K562 (cell line): Measurements from ENCODE around the gene MYL12B. TPM values are rescaled to one million over a fixed set of nuclear protein-coding genes. Genes with fewer than 3 reads are reported as not detected.

Experiments used
- CBFB ChIP-seq: sonication (generic); formaldehyde crosslinking; IDR thresholded peaks from 2 replicates; pipeline ENCODE4 v1.4.0; 2020; ENCODE audit warnings: mild to moderate bottlenecking, missing genetic modification reagents
- DACH1 ChIP-seq: fragments of 450-650 bp; IDR thresholded peaks from 2 replicates; pipeline ENCODE4 v1.6.1; 2018; ENCODE audit not compliant: partially characterized antibody
- DNMT1 ChIP-seq: fragments of 450-650 bp; IDR thresholded peaks from 2 replicates; pipeline ENCODE4 v1.6.1; 2016; ENCODE audit warnings: antibody characterized with exemption, mild to moderate bottlenecking
- FOXK2 ChIP-seq, 2 experiments: fragments of 450-650 bp; IDR thresholded peaks in 1 of 2; conservative IDR thresholded peaks in 1 of 2; 2 replicates each; pipeline ENCODE4 v1.6.1; 2016; ENCODE audit warnings: low read depth in 2 of 2, mild to moderate bottlenecking in 1 of 2
- GATAD2A ChIP-seq: fragments of 450-650 bp; IDR thresholded peaks from 2 replicates; pipeline ENCODE4 v1.6.1; 2017
- HDAC2 ChIP-seq: fragments of 450-650 bp; IDR thresholded peaks from 2 replicates; pipeline ENCODE4 v1.6.1; 2016; ENCODE audit warnings: mild to moderate bottlenecking
- KLF10 ChIP-seq: fragments of 250-450 bp; sonication (Bioruptor Pico); IDR thresholded peaks from 2 replicates; pipeline ENCODE4 v1.6.1; 2021; ENCODE audit warnings: matching md5 sums
- LCOR ChIP-seq: sonication (generic); formaldehyde crosslinking; IDR thresholded peaks from 2 replicates; pipeline ENCODE4 v1.8.0; 2022; ENCODE audit warnings: mild to moderate bottlenecking, missing genetic modification reagents
- NFE2 ChIP-seq: IDR thresholded peaks from 2 replicates; pipeline ENCODE4 v1.6.1; 2014; ENCODE audit warnings: antibody characterized with exemption, low read depth
- NR4A1 ChIP-seq, 2 experiments: fragments of 250-450 bp in 1 of 2; fragments of 450-650 bp in 1 of 2; sonication (Bioruptor Pico) in 1 of 2; IDR thresholded peaks; 2 replicates each; pipeline versions ENCODE4 v1.4.0 to v1.6.1; 2016 to 2020; ENCODE audit warnings: mild to moderate bottlenecking in 2 of 2, missing compliant biosample characterization in 1 of 2, missing genetic modification characterization in 1 of 2, moderate library complexity in 1 of 2
- POLR3A ChIP-seq: IDR thresholded peaks from 2 replicates; pipeline ENCODE4 v1.6.1; 2011; ENCODE audit warnings: borderline replicate concordance, mild to moderate bottlenecking, moderate library complexity; ENCODE audit not compliant: insufficient read length, insufficient read depth; ENCODE audit errors: extremely low read depth
- SMAD3 ChIP-seq: fragments of 450-650 bp; formaldehyde crosslinking; conservative IDR thresholded peaks from 2 replicates; pipeline ENCODE4 v1.4.0; 2020; ENCODE audit warnings: mild to moderate bottlenecking
- ZNF121 ChIP-seq: sonication (generic); formaldehyde crosslinking; conservative IDR thresholded peaks from 2 replicates; pipeline ENCODE4 v1.8.0; 2022; ENCODE audit warnings: missing genetic modification reagents
- ZNF140 ChIP-seq: fragments of 250-450 bp; sonication (Bioruptor Pico); IDR thresholded peaks from 2 replicates; pipeline ENCODE4 v1.8.0; 2021; ENCODE audit warnings: moderate library complexity, mild to moderate bottlenecking, inconsistent platforms
- ZNF316 ChIP-seq: fragments of 450-650 bp; IDR thresholded peaks from 2 replicates; pipeline ENCODE4 v1.6.1; 2016
- ZNF507 ChIP-seq: conservative IDR thresholded peaks from 2 replicates; pipeline ENCODE4 v1.6.1; 2017; ENCODE audit warnings: missing genetic modification characterization, missing compliant biosample characterization
- ZNF695 ChIP-seq: fragments of 450-650 bp; formaldehyde crosslinking; IDR thresholded peaks from 2 replicates; pipeline ENCODE4 v1.4.0; 2020; ENCODE audit warnings: mild to moderate bottlenecking, moderate library complexity
- polyA plus RNA-seq, 8 experiments: library from polyadenylated mRNA; depleted of rRNA in 4 of 8; stranded (reverse) in 5 of 8; unstranded in 3 of 8; fragments of >200 nt; fragmentation: Nextera tagmentation in 2 of 8; fragmentation: Illumina TruSeq in 1 of 8; extraction: Ambion mirVana in 2 of 8; extraction: Trizol in 1 of 8; gene quantifications; 2 replicates each; pipeline versions ENCODE4 v1.2.1 to v1.2.3, GENCODE V29; 2011 to 2014; ENCODE audit warnings: inconsistent platforms in 1 of 8, missing spikeins in 1 of 8
- total RNA-seq, 7 experiments: library from RNA; depleted of rRNA in 6 of 7; stranded (reverse); fragments of >200 nt in 6 of 7; fragmentation: Illumina TruSeq in 2 of 7; extraction: Trizol in 2 of 7; gene quantifications; 2 replicates each; pipeline versions ENCODE4 v1.2.1 to v1.2.3, GENCODE V29; 2011 to 2021; ENCODE audit warnings: low replicate concordance in 1 of 7
- TF ChIP-seq, protein P1 (sequence below), 2 experiments: fragments of 200-800 bp in 1 of 2; sonication (Bioruptor generic) in 1 of 2; sonication (generic) in 1 of 2; formaldehyde crosslinking in 1 of 2; IDR thresholded peaks in 1 of 2; conservative IDR thresholded peaks in 1 of 2; 2 replicates each; pipeline versions ENCODE4 v1.5.0 to v1.6.1; 2016 to 2020; ENCODE audit warnings: missing compliant biosample characterization in 1 of 2, missing genetic modification characterization in 1 of 2, missing genetic modification reagents in 1 of 2
- TF ChIP-seq, protein P2 (sequence below): fragments of 450-650 bp; IDR thresholded peaks from 2 replicates; pipeline ENCODE4 v1.6.1; 2018; ENCODE audit warnings: mild to moderate bottlenecking, low read depth; ENCODE audit not compliant: partially characterized antibody
- TF ChIP-seq, protein P3 (sequence below): IDR thresholded peaks from 3 replicates; pipeline ENCODE4 v1.6.1; 2011; ENCODE audit warnings: borderline replicate concordance, mild to moderate bottlenecking, moderate library complexity; ENCODE audit not compliant: insufficient read length; ENCODE audit errors: extremely low read depth

The MYL12B gene
- total and polyA plus RNA-seq, 9 of the 15 experiments (the other 6 are each of a cell fraction or from before 2014, with no cell fraction given), result 220 to 995 (median 463) TPM

DNA sequence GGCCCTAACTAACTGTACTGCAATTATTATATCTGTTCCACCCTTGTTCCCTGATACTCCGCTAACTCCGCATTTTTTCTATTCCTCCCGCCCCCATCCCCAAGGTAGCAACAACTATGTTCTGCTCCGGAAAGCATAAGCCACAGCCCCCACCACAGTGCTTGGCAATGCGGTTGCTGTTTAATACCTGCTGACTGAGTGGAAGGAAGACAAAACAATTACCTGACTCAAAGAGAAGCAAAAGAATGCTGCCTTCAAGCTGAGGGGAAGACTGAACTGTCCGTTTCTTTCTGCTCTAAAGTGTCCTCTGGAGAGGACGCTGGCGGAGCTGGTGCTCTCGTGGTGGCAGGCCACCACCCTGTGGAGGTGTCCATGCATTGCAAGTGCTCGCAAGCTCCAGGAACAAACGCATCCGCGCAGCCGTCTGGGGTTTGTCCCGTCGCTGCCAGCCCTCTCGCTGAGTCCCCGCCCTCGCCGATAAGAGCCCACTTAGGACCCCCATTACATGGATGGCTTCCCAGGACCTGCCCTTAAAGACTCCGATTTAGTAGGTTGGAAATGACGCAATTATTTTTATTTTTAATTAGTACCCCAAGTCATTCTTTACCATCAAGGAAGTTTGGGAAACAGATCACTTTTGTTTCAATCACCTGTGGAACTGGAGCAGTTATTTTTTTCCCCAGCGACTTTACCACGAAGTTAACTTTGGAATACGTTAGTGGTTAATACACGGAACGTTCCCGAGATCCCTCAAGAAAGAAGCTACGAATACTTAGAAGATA is 15.9 kb upstream of the MYL12B start (continued):
- TF ChIP-seq, protein P1, sequence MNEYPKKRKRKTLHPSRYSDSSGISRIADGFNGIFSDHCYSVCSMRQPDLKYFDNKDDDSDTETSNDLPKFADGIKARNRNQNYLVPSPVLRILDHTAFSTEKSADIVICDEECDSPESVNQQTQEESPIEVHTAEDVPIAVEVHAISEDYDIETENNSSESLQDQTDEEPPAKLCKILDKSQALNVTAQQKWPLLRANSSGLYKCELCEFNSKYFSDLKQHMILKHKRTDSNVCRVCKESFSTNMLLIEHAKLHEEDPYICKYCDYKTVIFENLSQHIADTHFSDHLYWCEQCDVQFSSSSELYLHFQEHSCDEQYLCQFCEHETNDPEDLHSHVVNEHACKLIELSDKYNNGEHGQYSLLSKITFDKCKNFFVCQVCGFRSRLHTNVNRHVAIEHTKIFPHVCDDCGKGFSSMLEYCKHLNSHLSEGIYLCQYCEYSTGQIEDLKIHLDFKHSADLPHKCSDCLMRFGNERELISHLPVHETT (CRISPR knock-in tag; conservative IDR thresholded peaks at IDR 0.05 in 1 of 2, IDR thresholded peaks at IDR 0.05 in 1 of 2), result no peak
- TF ChIP-seq ZNF316 (peak; percentile 47), ZNF695 (CRISPR knock-in tag) (0 out of 2 replicates have a peak, but pooled peaks have one; percentile 31), DACH1 (no peak), FOXK2 (conservative IDR thresholded peaks at IDR 0.05 in 1 of 2, IDR thresholded peaks at IDR 0.05 in 1 of 2; ENCODE audit: low read depth in 2 of 2) (no peak; a peak in 1 of 4 replicates), POLR3A (no peak), KLF10 (CRISPR knock-in tag) (no peak), SMAD3 (CRISPR knock-in tag) (peak; percentile 12; the same call in 1 of the 2 replicates), HDAC2 (no peak), NFE2 (0 out of 2 replicates have a peak, but pooled peaks have one; percentile 24), ZNF140 (CRISPR knock-in tag) (no peak), GATAD2A (no peak), DNMT1 (no peak), CBFB (CRISPR knock-in tag) (0 out of 2 replicates have a peak, but pooled peaks have one; percentile 71), ZNF121 (CRISPR knock-in tag) (peak; percentile 91), ZNF507 (no peak), NR4A1 (CRISPR knock-in tag; IDR thresholded peaks at IDR 0.05) (no peak), NR4A1 (tag; IDR thresholded peaks at IDR 0.05) (no peak), LCOR (CRISPR knock-in tag) (no peak; the same call in 1 of the 2 replicates)
- TF ChIP-seq, protein P2, sequence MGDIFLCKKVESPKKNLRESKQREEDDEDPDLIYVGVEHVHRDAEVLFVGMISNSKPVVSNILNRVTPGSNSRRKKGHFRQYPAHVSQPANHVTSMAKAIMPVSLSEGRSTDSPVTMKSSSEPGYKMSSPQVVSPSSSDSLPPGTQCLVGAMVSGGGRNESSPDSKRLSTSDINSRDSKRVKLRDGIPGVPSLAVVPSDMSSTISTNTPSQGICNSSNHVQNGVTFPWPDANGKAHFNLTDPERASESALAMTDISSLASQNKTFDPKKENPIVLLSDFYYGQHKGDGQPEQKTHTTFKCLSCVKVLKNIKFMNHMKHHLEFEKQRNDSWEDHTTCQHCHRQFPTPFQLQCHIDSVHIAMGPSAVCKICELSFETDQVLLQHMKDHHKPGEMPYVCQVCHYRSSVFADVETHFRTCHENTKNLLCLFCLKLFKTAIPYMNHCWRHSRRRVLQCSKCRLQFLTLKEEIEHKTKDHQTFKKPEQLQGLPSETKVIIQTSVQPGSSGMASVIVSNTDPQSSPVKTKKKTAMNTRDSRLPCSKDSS, result no peak
- TF ChIP-seq, protein P3, sequence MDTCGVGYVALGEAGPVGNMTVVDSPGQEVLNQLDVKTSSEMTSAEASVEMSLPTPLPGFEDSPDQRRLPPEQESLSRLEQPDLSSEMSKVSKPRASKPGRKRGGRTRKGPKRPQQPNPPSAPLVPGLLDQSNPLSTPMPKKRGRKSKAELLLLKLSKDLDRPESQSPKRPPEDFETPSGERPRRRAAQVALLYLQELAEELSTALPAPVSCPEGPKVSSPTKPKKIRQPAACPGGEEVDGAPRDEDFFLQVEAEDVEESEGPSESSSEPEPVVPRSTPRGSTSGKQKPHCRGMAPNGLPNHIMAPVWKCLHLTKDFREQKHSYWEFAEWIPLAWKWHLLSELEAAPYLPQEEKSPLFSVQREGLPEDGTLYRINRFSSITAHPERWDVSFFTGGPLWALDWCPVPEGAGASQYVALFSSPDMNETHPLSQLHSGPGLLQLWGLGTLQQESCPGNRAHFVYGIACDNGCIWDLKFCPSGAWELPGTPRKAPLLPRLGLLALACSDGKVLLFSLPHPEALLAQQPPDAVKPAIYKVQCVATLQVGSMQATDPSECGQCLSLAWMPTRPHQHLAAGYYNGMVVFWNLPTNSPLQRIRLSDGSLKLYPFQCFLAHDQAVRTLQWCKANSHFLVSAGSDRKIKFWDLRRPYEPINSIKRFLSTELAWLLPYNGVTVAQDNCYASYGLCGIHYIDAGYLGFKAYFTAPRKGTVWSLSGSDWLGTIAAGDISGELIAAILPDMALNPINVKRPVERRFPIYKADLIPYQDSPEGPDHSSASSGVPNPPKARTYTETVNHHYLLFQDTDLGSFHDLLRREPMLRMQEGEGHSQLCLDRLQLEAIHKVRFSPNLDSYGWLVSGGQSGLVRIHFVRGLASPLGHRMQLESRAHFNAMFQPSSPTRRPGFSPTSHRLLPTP, result no peak
